Embryonic facial prominence (tissue), 1 donor: ENCODE data around the gene COX7B.
"Not testable (repeated sequence)": the region's sequence is repeated elsewhere in the genome, so short reads cannot be mapped to it uniquely, and the experiment has no call there.

Source experiments
- DNase-seq: peaks from one replicate; pipeline ENCODE4 v3.0.0-alpha.2; 2016; ENCODE audit errors: extremely low spot score

COX7B gene

GRCh38 chrX:77945031-77945430, 45.8 kb downstream of the COX7B start:
- DNase-seq = not testable (repeated sequence)

GRCh38 chrX:77945910-77946545, 46.8 kb downstream of the COX7B start:
- DNase-seq = no peak

GRCh38 chrX:77946571-77946970, 47.3 kb downstream of the COX7B start:
- no peak for DNase-seq

- DNase-seq = no peak
Observed at GRCh38 chrX:77949840-77950239, 50.6 kb downstream of the COX7B start.

GRCh38 chrX:77952173-77952572, 52.9 kb downstream of the COX7B start:
- no peak for DNase-seq

GRCh38 chrX:77953302-77953701, 54.0 kb downstream of the COX7B start:
- DNase-seq = no peak

GRCh38 chrX:77953708-77954107, 54.4 kb downstream of the COX7B start:
- DNase-seq = no peak
